B cell (primary cell): ENCODE results near the gene GRK5. TPM values are rescaled to one million over a fixed set of nuclear protein-coding genes. Genes with fewer than 3 reads are reported as not detected.

ENCODE experiments used
- ATAC-seq: fragments of 200-7000 bp; cut with Tn5 transposase; one replicate; pipeline ENCODE4 v1.10.0; 2021; ENCODE audit warnings: low read depth, mild to moderate bottlenecking, moderate number of reproducible peaks, moderate library complexity
- CTCF ChIA-PET: fragments of 350-600 bp; sonication (Branson Sonifier 250); formaldehyde crosslinking; loops from one replicate; lab custom pipeline; 2021; ENCODE audit warnings: antibody characterized with exemption, inconsistent platforms; lab: Charles Lee
- POLR2A ChIA-PET: fragments of 350-600 bp; sonication (Branson Sonifier 250); formaldehyde crosslinking; loops from one replicate; lab custom pipeline; 2021; ENCODE audit warnings: antibody characterized with exemption; lab: Charles Lee
- DNase-seq: peaks from one replicate; pipeline ENCODE4 v3.0.0; 2013
- H2AFZ ChIP-seq: 2 replicates; pipeline ENCODE4 v1.6.1; 2012; ENCODE audit warnings: mild to moderate bottlenecking, low read depth, low read length; ENCODE audit not compliant: insufficient read depth, poor library complexity, severe bottlenecking
- H3K27ac ChIP-seq, 2 donors: 1 replicate in 1 of 2; 2 replicates in 1 of 2; pipeline ENCODE4 v1.5.1; 2012 to 2013; ENCODE audit warnings: low read length in 2 of 2, mild to moderate bottlenecking in 2 of 2, moderate library complexity in 1 of 2
- H3K27me3 ChIP-seq, 4 experiments: fragments of 200-600 bp in 1 of 4; sonication (generic) in 1 of 4; replicated peaks in 1 of 4; 1 replicate in 2 of 4; 2 replicates in 2 of 4; pipeline versions ENCODE4 v1.6.1 to v1.7.0; 2013 to 2016; ENCODE audit warnings: low read length in 3 of 4, mild to moderate bottlenecking in 2 of 4, mixed read lengths in 1 of 4, moderate library complexity in 1 of 4; ENCODE audit not compliant: insufficient read depth in 4 of 4, control insufficient read depth in 3 of 4; ENCODE audit errors: control extremely low read depth in 1 of 4
- H3K36me3 ChIP-seq, 2 experiments: replicated peaks in 1 of 2; 1 replicate in 1 of 2; 2 replicates in 1 of 2; pipeline versions ENCODE4 v1.6.1 to v1.7.1; 2013; ENCODE audit warnings: low read length in 1 of 2; ENCODE audit not compliant: insufficient read depth in 2 of 2, control insufficient read depth in 1 of 2; ENCODE audit errors: control extremely low read depth in 1 of 2, extremely low read depth in 1 of 2
- H3K4me1 ChIP-seq, 2 donors: fragments of 200-600 bp in 1 of 2; sonication (generic) in 1 of 2; 1 replicate in 1 of 2; 2 replicates in 1 of 2; pipeline versions ENCODE4 v1.5.1 to v1.6.1; 2013 to 2017; ENCODE audit warnings: low read length in 2 of 2; ENCODE audit not compliant: control insufficient read depth in 2 of 2, insufficient read depth in 2 of 2
- H3K4me2 ChIP-seq: replicated peaks from 2 replicates; pipeline ENCODE3; 2012; ENCODE audit warnings: mild to moderate bottlenecking, low read depth, low read length; ENCODE audit not compliant: poor library complexity, severe bottlenecking
- H3K4me3 ChIP-seq, 5 experiments: fragments of 200-600 bp in 1 of 5; sonication (generic) in 1 of 5; 1 replicate in 3 of 5; 2 replicates in 2 of 5; pipeline versions ENCODE4 v1.5.1 to v1.7.0; 2011 to 2016; ENCODE audit warnings: low read length in 4 of 5, mild to moderate bottlenecking in 4 of 5, low read depth in 2 of 5, control low read depth in 1 of 5, moderate library complexity in 1 of 5; ENCODE audit not compliant: insufficient read depth in 1 of 5; ENCODE audit errors: control extremely low read depth in 1 of 5, extremely low read depth in 1 of 5
- H3K79me2 ChIP-seq: fragments of 200-600 bp; sonication (generic); one replicate; pipeline ENCODE4 v1.6.0; 2016; ENCODE audit warnings: low read length; ENCODE audit not compliant: control insufficient read depth, insufficient read depth
- H3K9ac ChIP-seq: fragments of 200-600 bp; sonication (generic); 2 replicates; pipeline ENCODE4 v1.6.1; 2017; ENCODE audit warnings: mild to moderate bottlenecking, low read length, moderate library complexity
- H3K9me3 ChIP-seq, 3 donors: one replicate each; pipeline versions ENCODE4 v1.6.1 to v1.7.1; 2013; ENCODE audit warnings: low read length in 2 of 3; ENCODE audit not compliant: control insufficient read depth in 2 of 3, insufficient read depth in 1 of 3; ENCODE audit errors: control extremely low read depth in 1 of 3
- H4K20me1 ChIP-seq: 2 replicates; pipeline ENCODE4 v1.6.0; 2012; ENCODE audit warnings: mild to moderate bottlenecking, low read length; ENCODE audit not compliant: insufficient read depth, control insufficient read depth, poor library complexity, severe bottlenecking
- H3K27ac Mint-ChIP-seq: one replicate; pipeline ENCODE4 v1.8.0; 2021; ENCODE audit warnings: mixed read lengths
- H3K27me3 Mint-ChIP-seq: one replicate; pipeline ENCODE4 v1.8.0; 2021; ENCODE audit warnings: mixed read lengths
- H3K4me1 Mint-ChIP-seq: one replicate; pipeline ENCODE4 v1.8.0; 2021; ENCODE audit warnings: mixed read lengths
- H3K4me3 Mint-ChIP-seq: one replicate; pipeline ENCODE4 v1.8.0; 2021; ENCODE audit warnings: mixed read lengths
- H3K9me3 Mint-ChIP-seq: one replicate; pipeline ENCODE4 v1.8.0; 2022; ENCODE audit warnings: mixed read lengths; ENCODE audit not compliant: insufficient read depth
- CTCF ChIP-seq: fragments of 200-600 bp; IDR thresholded peaks from one replicate; pipeline ENCODE4 v1.8.0; 2022; ENCODE audit warnings: antibody characterized with exemption, mild to moderate bottlenecking
- EZH2 ChIP-seq: IDR thresholded peaks from 2 replicates; pipeline ENCODE4 v1.6.1; 2012; ENCODE audit warnings: borderline replicate concordance, low read depth, mild to moderate bottlenecking, moderate library complexity, low read length; ENCODE audit not compliant: insufficient read depth, poor library complexity, severe bottlenecking
- WGBS: methylation state at CpG from one replicate; pipeline ENCODE4 v1.1.5; 2013; ENCODE audit warnings: missing lambda C conversion rate; ENCODE audit not compliant: insufficient coverage; 5-methylcytosine and 5-hydroxymethylcytosine counted together
- intact Hi-C: fragments of 100-400 bp; cut with micrococcal nuclease; formaldehyde crosslinking; loops from one replicate; pipeline ENCODE4 v1.10.0; 2022
- polyA plus RNA-seq: library from polyadenylated mRNA; depleted of rRNA; stranded (reverse); fragments of >200 nt; gene quantifications from 2 replicates; pipeline ENCODE4 v1.2.3, GENCODE V29; 2012
- total RNA-seq, 2 donors: library from RNA; stranded (reverse); fragments of 120-200 nt in 1 of 2; gene quantifications; 1 replicate in 1 of 2; 2 replicates in 1 of 2; pipeline versions ENCODE4 v1.2.3 to v1.2.4, GENCODE V29; 2013 to 2022

The GRK5 gene
- total and polyA plus RNA-seq, 2 donors (not counting 1 experiment from before 2014, with no cell fraction given), result 21.9 to 54.8 TPM

GRCh38 chr10:119268871-119269506 lies 61.6 kb downstream of the GRK5 start:
- H2AFZ ChIP-seq, result no peak overlapping the region
- 31% methylated on average over 9 of the region's 11 CpGs for WGBS
- no peaks in the 10 kb centered on the region for H3K36me3 ChIP-seq
- peak overlapping the region; percentile 54 for H3K4me2 ChIP-seq
- no peak overlapping the region for H3K4me3 ChIP-seq
- H4K20me1 ChIP-seq, result no peaks in the 10 kb centered on the region
- H3K9me3 Mint-ChIP-seq, result no peaks in the 10 kb centered on the region
- no peaks in the 10 kb centered on the region for H3K9me3 ChIP-seq
- H3K27me3 Mint-ChIP-seq, result no peaks in the 10 kb centered on the region
- ChIA-PET CTCF (interaction anchor here (0.7 to 2.8 kb wide), 6 partner anchors 10 to 127 kb away, joined by 3 to 16 read pairs (median 4); partner anchors contain the start of gene GRK5), POLR2A (interaction anchor here (0.6 to 3.9 kb wide), 6 partner anchors 14 to 101 kb away, joined by 3 to 14 read pairs (median 4); no protein-coding TSS in a partner anchor)
- peak overlapping the region; percentile 98 to 99 for H3K27ac ChIP-seq
- H3K27ac Mint-ChIP-seq, result peak overlapping the region; percentile 97
- intact Hi-C loops, result loop anchor here (1.0 kb wide), 3 partner anchors 15 to 100 kb away; no protein-coding TSS in a partner anchor
- H3K4me1 Mint-ChIP-seq, result peaks cover 63% of the 10 kb centered on the region
- peak overlapping the region; percentile 39 for H3K9ac ChIP-seq
- peak; percentile 84 for ATAC-seq
- peak overlapping the region; percentile 74 for H3K4me3 Mint-ChIP-seq
- peaks cover 40 to 61% of the 10 kb centered on the region in 2 donors for H3K4me1 ChIP-seq
- peak; percentile 95 for DNase-seq
- no peaks in the 10 kb centered on the region for H3K27me3 ChIP-seq
- peaks cover 81% of the 10 kb centered on the region for H3K79me2 ChIP-seq
- TF ChIP-seq EZH2 (no peak), CTCF (no peak)

- peak overlapping the region; percentile 74 for H3K4me3 Mint-ChIP-seq
- Histone ChIP-seq H3K9ac (no peak overlapping the region), H2AFZ (no peak overlapping the region), H3K27me3 (no peaks in the 10 kb centered on the region), H3K36me3 (no peaks in the 10 kb centered on the region), H3K9me3 (no peaks in the 10 kb centered on the region), H4K20me1 (peaks cover 1% of the 10 kb centered on the region), H3K4me1 (peaks cover 43 to 67% of the 10 kb centered on the region in 2 donors), H3K4me3 (no peak overlapping the region), H3K27ac (peak overlapping the region; percentile 98 to 99), H3K79me2 (peaks cover 83% of the 10 kb centered on the region), H3K4me2 (peak overlapping the region; percentile 70)
- intact Hi-C loops, result loop anchor here (1.0 to 5.0 kb wide), 4 partner anchors 15 to 102 kb away; partner anchors contain the start of gene SFXN4
- H3K4me1 Mint-ChIP-seq, result peaks cover 65% of the 10 kb centered on the region
- no peaks in the 10 kb centered on the region for H3K27me3 Mint-ChIP-seq
- DNase-seq (no peak), ATAC-seq (no peak)
- 93% methylated on average over 3 of the region's 3 CpGs for WGBS
- no peak for TF ChIP-seq CTCF
- no peak for TF ChIP-seq EZH2
- ChIA-PET POLR2A (interaction anchor here (0.8 to 3.9 kb wide), 4 partner anchors 14 to 101 kb away, joined by 4 to 14 read pairs (median 10); no protein-coding TSS in a partner anchor), CTCF (interaction anchor here (1.2 to 2.8 kb wide), 2 partner anchors 36 to 60 kb away, joined by 5 to 16 read pairs; no protein-coding TSS in a partner anchor)
- no peaks in the 10 kb centered on the region for H3K9me3 Mint-ChIP-seq
- H3K27ac Mint-ChIP-seq, result peak overlapping the region; percentile 97
These were observed 62.4 kb downstream of the GRK5 start for GRCh38 chr10:119269737-119270136.
